ENCODE measurements around the gene POLR3H.

- TF ChIP-seq CTCF (conservative IDR thresholded peaks at IDR 0.05; ENCODE audit: low read length), result no peak
- no peak for TF ChIP-seq EZH2phosphoT487 (IDR thresholded peaks at IDR 0.05; ENCODE audit: borderline replicate concordance)
Observed at GRCh38 chr22:41544671-41545476, 604 bp upstream of the POLR3H start.
